NCI-H1105 treated with DMSO at 0.1 percent for 48 hours (cell line): ENCODE results near the gene FILIP1L.
A peak's percentile ranks its signal among the peaks of the same experiment; 100 is the strongest.

ENCODE experiments used
- DNase-seq: peaks from one replicate; lab custom pipeline; 2025; lab: John Stamatoyannopoulos, UW

FILIP1L gene

DNA sequence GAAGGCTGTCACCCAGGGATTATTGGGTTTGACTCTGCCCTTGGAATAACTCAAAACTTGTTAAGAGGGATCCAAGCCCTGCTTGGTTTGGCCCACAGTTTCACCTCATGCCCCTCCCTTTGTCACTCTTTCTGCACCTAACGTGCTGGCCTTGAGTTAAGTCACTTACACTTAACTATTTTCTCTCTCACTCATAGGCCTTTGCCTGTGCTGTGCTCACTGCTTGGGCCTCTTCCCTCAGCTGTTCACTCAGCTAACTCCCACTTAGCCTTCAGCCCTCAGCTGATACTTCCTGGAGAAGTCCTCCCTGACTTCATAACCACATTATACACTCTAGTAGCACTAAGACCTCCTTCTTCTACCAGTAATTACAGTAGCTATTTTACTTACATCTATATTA, 163.4 kb downstream of the FILIP1L start:
- no peak for DNase-seq

DNA sequence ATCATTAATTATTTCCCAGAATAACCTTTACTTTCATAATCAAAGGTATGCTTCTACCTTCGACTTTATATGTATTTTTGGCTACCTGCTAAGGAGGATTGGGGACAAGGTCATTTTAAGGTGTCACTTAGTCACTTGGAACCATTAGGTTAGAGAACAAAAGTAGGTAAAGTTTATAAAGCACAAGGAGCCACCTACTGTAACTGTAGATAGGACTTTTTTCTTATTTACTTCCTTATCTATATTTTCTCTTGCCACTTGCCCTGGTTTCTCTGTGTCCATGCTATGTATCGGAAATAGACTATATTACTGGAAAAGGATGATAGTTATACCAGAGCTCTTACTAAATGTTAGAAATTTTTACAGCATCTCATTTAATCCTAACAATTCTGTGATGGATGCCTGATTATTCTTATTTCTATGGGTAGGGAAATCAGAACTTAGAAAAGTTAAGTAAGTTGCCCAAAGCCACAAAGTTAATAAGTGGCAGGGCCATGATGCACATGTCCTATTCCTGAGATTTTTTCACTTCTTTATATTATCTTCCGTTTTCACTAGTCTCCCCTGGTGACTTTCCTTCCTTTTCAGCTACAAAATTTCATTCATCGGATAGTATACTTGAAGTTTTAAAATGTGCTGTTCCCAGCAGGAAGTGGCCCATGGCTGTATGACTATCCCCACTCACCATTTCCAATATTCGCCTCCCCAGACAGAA, 164.2 kb downstream of the FILIP1L start:
- no peak for DNase-seq

DNA sequence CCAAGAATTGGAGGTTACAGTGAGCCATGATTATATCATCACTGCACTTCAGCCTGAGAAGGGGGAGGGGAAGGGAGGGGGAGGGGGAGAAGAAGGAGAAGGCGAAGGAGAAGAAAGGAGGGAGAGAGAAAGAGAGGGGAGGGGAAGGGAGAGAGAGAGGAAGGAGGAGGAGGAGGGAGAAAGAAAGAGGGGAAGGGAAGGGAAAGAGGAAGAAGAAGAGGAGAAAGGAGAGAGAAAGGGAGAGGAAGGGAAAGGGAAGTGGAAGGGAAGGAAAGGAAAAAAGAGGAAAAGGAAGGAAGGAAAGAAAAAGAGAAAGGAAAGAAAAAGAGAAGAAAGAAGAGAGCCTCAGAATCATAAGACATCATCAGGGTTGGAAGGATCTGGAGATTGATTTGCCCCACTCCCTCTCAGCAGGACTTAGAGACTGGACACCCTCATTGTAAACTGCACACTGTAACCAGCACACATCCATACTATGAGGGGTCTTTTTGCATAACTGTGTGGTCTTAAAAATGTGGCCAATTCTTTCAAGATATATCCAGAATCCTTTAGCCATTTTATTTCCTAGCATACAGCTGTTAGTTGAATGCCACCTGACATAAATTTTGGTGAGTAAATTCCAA, 165.7 kb downstream of the FILIP1L start:
- no peak for DNase-seq

DNA sequence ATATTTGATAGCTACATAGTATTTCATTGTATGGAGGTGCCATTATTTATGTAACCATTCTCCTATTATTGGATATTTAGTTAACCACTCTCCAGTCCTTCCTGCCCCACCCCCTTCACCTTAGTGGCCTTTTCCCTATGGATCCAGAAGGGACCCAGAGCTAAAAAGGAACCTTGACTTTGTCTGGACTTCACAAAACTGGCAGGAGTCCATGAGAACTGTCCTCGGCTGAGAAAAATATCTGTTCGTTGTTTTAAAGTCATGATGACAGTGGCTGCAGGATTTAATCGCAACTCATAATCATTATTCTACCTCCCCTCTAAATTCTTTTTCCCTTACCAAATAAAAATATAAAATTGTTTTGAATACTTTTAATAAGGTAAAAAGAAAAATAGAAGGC, 166.9 kb downstream of the FILIP1L start:
- DNase-seq, result no peak

DNA sequence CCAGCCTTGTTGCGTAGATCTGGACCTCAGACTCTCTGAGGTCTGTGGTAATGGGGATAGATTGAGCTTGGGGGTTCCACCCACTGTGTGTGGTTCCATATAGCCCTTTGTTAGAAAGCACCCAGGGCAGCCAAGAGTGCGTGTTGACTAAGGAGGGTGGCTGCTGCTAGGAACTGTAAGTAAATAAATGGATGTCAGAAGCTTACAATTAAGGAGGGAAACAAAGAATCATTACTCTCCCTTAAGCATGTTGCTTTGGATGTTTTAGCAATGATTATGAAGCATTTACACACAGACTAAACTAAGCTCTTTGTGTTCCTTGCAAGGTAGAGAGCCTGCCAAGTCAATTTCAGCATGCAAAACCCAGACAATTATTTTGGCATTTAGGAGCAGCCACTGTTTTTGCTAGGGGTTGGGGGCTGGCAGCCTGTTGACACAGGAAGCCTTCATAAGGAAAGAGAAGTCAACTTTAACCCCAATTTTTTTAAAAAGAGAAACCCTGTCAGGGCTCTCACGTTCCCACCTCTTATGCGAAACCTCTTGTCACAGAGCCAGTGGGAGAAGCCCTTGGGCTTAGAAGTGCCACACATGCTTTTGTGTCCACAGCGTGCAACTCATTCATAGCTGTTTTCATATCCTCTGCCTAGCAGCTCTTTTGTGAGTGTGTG, 168.8 kb downstream of the FILIP1L start:
- peak; percentile 10 for DNase-seq

DNA sequence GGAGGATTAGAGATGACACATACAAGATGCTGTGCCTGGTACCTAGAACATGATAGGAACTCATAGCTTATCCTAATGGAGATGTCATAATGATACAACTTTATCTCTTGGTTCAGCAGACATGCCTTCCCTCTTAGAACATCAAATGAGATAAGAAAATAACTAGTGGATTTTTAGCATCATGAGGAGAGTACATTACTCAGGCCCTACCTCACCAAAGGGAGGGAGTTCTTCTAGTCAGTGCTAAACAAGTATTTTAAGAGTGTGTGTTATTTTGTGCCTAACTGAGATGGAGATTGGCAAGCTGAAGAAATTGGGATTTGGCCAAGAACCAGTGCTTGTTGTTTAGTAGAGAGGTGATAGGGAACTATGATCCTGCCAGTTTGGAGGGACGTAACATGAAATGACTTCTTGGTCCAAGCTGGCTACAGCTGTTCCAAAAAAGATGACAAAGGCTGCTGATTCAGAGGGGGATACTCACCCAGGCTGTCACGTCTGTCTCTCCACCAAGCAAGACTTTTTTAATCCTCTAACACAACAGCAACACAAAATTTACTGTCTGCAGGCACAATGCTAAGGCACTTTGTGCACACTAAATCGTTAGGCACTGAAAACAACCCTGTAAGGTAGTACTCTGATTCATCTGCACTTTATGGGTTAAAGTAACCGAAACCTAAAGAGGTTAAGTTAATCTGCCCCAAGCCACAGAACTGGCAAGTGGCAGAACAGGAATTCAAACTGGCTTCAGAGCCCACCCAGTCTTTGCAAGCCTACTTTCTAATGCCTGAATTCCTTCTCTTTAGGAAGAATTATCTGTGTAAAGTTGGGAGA, 170.2 kb downstream of the FILIP1L start:
- no peak for DNase-seq

DNA sequence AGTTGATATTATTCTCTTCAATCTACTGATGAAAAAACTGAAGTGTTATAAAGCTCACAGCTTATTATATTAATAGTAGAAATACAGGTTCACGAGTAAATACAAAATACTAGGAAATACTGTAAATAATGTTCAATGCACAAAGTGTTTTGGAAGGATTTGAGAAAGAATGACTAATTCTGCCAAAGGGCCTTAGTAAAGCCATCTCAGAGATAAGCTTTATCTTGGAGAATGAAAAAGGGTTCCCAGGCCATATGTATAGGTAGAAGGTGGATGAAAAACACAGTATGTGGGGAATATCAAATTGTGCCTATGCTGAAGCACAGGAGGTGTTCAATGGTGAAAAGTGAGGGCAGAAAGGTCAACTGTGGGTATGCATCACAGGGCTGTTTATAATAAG, 173.1 kb downstream of the FILIP1L start:
- DNase-seq, result no peak

DNA sequence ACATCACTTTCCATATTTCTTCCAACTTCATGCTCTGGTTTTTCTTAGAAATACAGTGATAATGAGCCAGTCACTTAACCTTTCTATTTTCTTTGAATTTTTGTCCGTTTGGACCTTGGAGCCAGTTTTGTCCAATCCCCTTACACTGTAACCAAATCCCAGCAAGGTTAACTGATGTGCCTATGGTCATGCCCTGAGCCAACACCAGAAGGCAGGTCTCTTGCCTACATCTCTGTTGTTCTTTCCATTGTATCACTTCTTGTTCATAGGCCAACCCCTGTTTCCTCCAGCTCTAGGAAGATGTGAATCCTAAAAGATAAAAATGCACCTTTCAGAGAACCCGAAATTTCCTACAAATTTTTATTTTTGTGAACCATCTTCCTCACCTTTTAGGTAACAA, 174.0 kb downstream of the FILIP1L start:
- no peak for DNase-seq

DNA sequence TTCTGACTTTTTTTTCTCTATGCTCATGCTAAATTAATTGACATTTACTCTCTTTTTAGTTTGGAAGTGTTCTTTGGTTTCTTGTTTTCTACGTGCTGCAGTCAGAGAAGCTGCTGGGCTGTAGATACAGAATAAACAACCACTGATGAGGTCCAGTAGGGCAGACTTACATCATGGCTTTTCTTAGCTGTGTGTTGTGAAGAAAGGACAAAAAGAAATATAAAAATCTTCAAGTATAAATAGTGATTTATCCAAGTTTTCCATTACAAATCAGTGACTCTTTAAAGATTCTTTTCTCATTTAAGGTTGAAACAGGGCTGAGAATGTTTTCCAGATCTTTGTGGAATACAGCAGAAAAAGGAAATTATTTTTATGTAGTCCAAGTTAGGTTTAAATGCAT, 174.4 kb downstream of the FILIP1L start:
- DNase-seq, result no peak

DNA sequence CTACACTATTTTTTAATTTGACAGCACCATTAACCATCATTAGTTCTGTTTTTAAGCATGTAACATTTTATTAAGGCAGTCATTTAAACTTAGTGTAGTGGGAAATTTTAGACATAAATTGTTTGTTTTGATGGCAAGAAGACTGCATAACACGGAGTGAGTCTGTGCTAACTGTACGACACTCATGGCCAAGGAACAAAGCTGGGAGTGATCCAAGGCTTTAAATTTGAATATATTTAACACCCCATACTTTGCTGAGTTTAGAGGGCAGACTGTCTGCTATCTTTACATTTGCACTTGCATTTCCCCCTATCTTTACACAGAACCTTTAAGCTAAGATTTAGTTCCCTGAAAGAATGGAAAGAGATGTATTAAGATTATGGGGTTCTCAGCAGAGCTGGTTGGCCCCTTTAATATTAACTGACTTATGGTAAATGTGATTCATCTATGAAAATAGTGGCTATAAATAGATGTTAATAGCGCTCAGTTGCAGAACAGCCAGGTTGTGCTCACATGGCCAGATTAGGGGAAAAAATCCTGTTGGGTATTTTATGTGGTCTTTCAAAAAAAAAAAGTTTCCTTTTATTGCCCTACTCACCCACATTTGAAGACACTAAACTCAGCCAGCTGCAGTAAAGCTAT, 175.9 kb downstream of the FILIP1L start:
- DNase-seq, result no peak

DNA sequence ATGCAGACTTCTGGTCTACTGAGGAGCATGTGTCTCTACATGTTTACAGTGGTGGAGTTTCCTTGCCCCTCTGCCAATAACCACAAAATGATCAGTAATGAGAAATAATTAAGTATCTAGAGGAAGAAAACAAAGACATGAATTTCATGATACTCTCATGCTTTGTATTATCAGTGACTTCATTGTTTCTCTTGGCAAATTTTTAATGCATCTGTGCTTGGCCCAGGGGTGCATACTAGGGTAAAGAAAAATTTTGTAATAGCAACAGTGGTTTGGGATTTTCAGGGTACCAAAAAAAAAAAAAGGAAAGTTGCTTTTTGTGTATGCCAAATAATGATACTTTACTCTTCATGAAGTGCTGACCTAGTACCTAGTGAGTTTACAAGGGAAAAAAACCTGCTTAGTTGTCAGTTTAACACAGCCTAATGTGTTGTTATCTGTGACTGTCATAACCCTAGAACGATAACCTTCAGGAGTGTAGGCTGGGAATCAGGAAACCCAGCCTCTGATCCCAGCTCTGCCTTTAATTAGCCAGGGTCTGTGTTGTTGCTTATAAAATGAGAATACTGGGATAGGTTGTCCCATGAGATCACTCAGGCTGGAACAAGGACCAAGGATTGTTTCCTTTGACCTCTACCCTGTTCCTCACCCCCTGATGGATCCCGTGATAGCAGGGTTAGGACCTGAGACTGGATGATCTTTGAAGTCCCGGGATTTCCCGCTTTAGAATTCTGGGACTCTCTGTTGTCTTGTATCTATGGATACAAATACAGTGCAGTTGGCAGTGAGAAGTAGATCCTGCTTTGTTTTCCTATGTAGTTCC, 179.1 kb downstream of the FILIP1L start:
- no peak for DNase-seq

DNA sequence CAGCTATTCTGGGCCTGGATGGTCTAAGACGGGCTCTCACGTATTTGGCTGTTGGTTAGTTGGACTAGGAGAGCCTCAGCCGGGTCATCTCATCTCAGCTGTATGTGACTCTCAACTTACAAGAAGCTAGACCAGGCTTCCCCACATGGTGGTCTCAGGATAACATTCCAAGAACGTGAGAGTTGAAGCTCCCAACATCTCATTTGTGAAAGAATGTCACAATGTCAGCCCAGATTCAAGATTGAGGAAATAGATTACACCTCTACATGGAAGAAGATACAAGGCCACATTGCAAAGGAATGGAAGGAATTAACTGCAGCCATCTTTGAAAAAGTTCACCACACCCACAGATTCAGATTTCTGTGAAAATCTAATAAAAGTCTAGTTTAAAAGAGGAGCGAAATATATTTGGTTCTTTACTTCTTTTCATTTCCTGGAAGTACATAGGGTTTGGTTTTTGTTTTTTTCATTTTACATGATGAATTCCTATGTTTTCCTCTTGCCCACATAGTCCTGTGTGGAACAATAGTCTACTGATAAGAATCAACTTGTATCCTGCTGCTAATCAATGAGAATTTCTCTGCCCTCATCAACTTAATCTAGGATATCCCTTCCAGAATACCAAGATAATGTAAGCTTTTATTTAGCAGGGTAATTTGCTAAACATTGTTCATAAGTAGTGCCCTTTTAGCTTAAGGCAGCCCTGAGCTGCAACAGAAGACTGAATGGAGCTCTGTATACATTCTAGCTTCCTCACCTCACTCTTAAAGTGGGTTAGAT, 180.1 kb downstream of the FILIP1L start:
- DNase-seq, result no peak

DNA sequence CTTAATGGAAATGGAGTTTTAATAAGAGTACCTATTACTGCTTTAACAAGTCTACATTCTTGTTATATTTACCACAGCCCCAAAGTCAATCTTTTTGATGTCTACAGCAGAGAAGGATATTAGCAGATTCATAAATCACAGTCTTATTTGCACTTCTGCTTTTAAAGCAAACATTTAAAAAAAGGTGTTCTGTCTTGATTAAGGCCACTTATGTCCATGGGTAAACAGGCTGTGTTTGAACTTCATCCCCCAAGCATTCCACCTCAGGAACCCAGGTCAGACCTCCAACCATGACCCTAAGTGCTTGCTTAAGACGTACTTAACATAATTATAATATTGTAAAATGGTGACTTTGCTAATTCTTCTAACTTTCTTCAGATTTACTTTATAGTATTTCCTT, 183.2 kb downstream of the FILIP1L start:
- no peak for DNase-seq

DNA sequence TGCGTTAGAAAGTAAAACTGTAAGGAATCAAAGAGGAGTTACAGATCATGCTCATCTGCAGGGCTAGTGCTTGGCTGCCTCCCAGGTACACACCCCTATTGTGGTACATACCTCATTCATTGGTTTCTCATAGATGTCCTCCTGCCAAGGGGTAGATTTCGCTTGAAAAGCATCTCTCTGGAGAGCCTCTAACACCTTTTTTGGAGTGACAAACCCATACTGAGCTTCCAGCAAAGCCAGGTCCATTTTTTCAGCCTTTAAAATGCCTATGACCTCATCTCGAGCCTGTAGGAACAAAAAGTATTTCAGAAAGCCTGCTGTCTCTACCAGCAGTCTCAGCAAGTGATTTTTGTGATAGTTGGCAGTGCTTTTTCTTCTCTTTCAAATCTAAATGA, 184.6 kb downstream of the FILIP1L start:
- no peak for DNase-seq

DNA sequence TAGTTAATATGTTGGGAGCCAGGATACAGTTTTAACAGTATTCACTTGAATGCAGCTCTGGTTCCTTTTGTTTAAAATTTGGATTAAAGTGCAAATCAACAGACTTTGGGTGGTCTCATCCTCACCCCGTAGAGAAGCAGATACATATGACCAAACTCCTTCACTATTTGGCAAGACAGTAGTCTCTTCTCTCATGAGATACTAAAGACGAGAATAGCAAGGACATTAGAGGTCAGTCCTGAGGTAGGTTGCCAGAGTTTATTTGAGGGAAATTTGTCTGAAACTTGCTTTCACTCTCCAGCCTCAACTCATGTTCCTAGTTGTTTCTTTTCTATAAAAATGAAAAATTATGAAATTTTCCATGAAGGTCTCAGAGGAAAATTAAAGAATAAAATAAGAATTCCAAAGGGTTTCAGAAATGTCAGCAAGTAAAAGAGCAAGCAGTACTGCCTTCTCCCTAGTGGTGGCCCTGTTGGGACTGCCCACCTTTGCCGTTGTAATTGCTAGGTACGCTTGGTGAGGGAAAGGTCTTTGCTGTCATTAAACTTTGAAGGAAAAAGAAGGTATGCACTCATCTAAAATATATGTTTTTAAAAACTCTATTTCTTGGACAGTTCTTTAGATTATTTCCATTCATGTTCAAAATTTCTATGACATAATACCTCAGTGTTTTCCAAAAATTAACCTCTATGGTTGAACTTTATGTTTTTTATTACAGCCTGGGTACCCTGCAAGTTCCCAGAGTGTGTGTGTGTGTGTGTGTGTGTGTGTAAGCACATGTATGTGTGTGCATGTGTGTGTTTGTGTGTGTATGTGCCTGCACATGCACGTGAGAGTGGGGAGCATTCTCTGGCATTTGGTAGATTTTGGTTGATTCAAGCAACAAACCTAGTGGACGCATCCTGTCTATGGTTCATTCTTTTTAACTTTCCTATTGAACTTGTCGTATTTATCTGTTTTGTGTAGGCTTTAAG, 185.2 kb downstream of the FILIP1L start:
- no peak for DNase-seq

DNA sequence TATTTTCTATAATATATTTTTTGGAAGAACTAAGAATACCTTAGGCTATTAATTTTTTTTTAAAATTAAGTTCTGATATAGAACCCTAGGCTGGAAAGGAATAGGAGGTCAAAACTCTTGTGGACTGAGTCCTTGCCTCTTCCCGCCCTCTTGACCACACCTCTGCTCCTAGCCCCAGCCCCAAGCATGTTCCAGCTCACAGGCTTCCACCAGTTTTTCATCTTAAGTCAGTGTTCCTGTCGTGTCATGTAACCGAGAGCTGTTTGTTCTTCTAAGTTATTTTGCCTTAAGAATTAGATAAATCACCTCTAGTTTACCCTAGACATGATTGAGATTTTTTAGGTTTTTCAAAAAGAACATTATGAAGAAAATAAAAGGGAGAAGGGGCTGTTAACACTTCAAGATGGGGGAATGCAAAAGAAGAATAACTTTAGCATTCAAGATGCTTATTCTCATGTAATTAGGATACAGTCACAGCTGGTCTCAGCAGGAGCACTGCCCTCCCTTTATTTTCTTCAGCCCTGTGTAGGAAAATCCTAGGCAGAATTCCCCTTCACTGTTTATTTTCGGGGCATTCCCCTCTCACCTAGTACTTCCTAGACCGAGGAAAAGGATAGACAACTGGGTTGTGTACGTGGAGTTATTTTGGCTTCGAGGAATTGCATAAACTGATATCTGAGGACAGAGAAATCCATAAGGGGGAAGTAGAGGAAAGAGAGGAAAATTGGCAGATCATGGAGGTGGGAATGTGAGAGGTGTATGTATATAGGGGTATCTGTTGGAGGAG, 186.4 kb downstream of the FILIP1L start:
- DNase-seq, result no peak

DNA sequence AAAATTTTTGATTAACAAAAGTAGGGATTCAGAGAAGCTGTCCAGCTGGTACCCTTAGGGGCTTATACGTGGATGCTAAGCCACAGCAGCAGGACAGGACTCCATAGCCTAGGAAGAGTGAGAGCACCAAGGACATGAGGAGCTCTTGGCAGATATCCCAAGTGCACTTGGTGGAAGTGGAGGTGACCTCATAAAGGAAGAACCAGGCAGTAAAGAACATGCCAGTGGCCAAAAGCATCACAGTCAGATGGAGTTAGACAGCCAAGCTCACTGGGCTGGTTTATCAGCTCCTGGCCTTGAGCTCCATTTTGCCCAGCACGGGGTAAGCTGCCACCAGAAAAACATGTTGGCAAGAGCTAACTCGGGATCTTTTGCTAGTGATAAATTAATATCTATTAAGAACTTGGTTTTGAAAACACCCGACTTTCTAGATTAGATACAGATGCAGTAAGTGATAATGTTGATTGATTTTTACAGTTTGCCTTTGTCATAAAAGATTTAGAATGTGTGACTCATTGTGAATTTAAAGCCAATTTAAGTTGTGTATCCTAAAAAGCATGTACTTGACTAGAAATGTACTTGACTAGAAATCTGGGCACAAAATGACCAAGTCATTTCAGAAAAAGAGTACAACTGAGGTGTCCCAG, 188.6 kb downstream of the FILIP1L start:
- DNase-seq, result peak; percentile 5

DNA sequence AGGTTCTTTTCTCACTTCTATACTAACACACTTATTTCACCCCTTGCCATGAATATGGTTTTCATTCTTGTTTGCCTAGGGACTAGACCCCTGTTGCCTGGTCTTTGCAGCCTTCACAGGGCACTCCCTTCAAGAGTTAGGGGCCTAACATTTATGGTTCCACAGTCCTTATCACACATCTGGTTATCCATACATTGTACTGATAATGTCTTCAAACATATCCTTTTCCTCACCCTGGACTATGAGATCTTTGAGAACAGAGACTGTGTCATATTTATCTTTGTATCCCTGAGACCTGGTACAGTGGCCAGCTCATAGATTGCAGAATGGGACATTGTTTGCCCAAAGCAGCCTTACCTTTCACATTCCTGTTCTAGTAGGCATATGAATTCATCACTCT, 190.4 kb downstream of the FILIP1L start:
- no peak for DNase-seq
